Fibroblast of the aortic adventitia (primary cell): ENCODE data around the gene C9orf78. TPM values are rescaled to one million over a fixed set of nuclear protein-coding genes. Genes with fewer than 3 reads are reported as not detected.
"Not testable (repeated sequence)": the region's sequence is repeated elsewhere in the genome, so short reads cannot be mapped to it uniquely, and the experiment has no call there.

ENCODE experiments used
- DNase-seq: peaks from one replicate; pipeline ENCODE4 v3.0.0-alpha.2; 2010; ENCODE audit warnings: low read depth
- H3K4me3 ChIP-seq: 2 replicates; pipeline ENCODE4 v1.5.1; 2011; ENCODE audit warnings: low read depth, mild to moderate bottlenecking, control low read depth, low read length, moderate library complexity
- CTCF ChIP-seq: IDR thresholded peaks from 2 replicates; pipeline ENCODE4 v1.5.1; 2011; ENCODE audit warnings: mild to moderate bottlenecking, low read length, control low read depth, inconsistent platforms; ENCODE audit not compliant: insufficient read depth
- total RNA-seq: library from RNA; depleted of rRNA; stranded (reverse); fragments of >200 nt; gene quantifications from 2 replicates; pipeline ENCODE4 v1.2.3, GENCODE V29; 2012; ENCODE audit warnings: low replicate concordance

C9orf78 gene
- total RNA-seq, 1 donor: 37.3 TPM

GRCh38 chr9:129802833-129803675 is 32.0 kb downstream of the C9orf78 start, which contains the start of gene TOR1B:
Gene TOR1B, plus strand, starts transcription at chr9:129803184. Its CDS starts 29 bp downstream, at chr9:129803213.
- DNase-seq: peak; percentile 91
- no peak for TF ChIP-seq CTCF

GRCh38 chr9:129801504-129801903 is 33.6 kb downstream of the C9orf78 start:
- H3K4me3 ChIP-seq: no peak overlapping the region
- DNase-seq: no peak
- TF ChIP-seq CTCF: no peak

More at GRCh38 chr9:129802833-129803675, 32.0 kb downstream of the C9orf78 start, which contains the start of gene TOR1B:
- H3K4me3 ChIP-seq: peak within 1 kb of the TSS; percentile 84

- no peak for TF ChIP-seq CTCF
- H3K4me3 ChIP-seq: no peak overlapping the region
- no peak for DNase-seq
Measured at GRCh38 chr9:129798973-129799372, 36.1 kb downstream of the C9orf78 start.

GRCh38 chr9:129796029-129796428 is 39.0 kb downstream of the C9orf78 start:
- not testable (repeated sequence) for DNase-seq, H3K4me3 ChIP-seq

GRCh38 chr9:129794549-129794948 is 40.5 kb downstream of the C9orf78 start:
- H3K4me3 ChIP-seq: no peak overlapping the region
- TF ChIP-seq CTCF: no peak
- DNase-seq: no peak

- no peak for TF ChIP-seq CTCF
- no peak overlapping the region for H3K4me3 ChIP-seq
- no peak for DNase-seq
Measured at GRCh38 chr9:129786481-129786880, 48.6 kb downstream of the C9orf78 start.

- no peak for DNase-seq
- TF ChIP-seq CTCF: no peak
- H3K4me3 ChIP-seq: no peak overlapping the region
Measured at GRCh38 chr9:129785866-129786265, 49.2 kb downstream of the C9orf78 start.

GRCh38 chr9:129784970-129785369 is 50.1 kb downstream of the C9orf78 start:
- H3K4me3 ChIP-seq, DNase-seq: not testable (repeated sequence)
